ENCODE data around the gene MIOX.

MIOX gene

GRCh38 chr22:50486561-50487289, at the start of gene MIOX:
Gene MIOX (plus strand): TSS chr22:50486859. CDS start chr22:50486898, 39 bp downstream.
- DNase-seq, result no peak

- no peak for DNase-seq
Observed at GRCh38 chr22:50437511-50438304, 49.0 kb upstream of the MIOX start.

- DNase-seq, result no peak
Observed at GRCh38 chr22:50438305-50439275, 48.1 kb upstream of the MIOX start.

GRCh38 chr22:50439314-50439870, 47.3 kb upstream of the MIOX start:
- no peak for DNase-seq

- DNase-seq, result no peak
Observed at GRCh38 chr22:50439871-50440331, 46.8 kb upstream of the MIOX start.

GRCh38 chr22:50440544-50441249, 46.0 kb upstream of the MIOX start:
- no peak for DNase-seq

- no peak for DNase-seq
Observed at GRCh38 chr22:50441428-50441993, 45.1 kb upstream of the MIOX start.

- DNase-seq, result no peak
Observed at GRCh38 chr22:50443197-50443596, 43.5 kb upstream of the MIOX start.

- no peak for DNase-seq
Observed at GRCh38 chr22:50443801-50444625, 42.6 kb upstream of the MIOX start.

- DNase-seq, result no peak
Observed at GRCh38 chr22:50444663-50445062, 42.0 kb upstream of the MIOX start.

GRCh38 chr22:50445071-50445879, 41.4 kb upstream of the MIOX start:
- no peak for DNase-seq

- DNase-seq, result no peak
Observed at GRCh38 chr22:50445880-50446707, 40.6 kb upstream of the MIOX start.

GRCh38 chr22:50446708-50447575, 39.7 kb upstream of the MIOX start:
- no peak for DNase-seq

- no peak for DNase-seq
Observed at GRCh38 chr22:50447576-50448551, 38.8 kb upstream of the MIOX start.

- no peak for DNase-seq
Observed at GRCh38 chr22:50452649-50453048, 34.0 kb upstream of the MIOX start.

GRCh38 chr22:50454556-50455075, 32.0 kb upstream of the MIOX start:
- DNase-seq, result no peak

Data from retina (tissue), 1 donor.